GM11168 (cell line): ENCODE measurements around the gene NECAB3.

ENCODE experiments used
- in situ Hi-C: fragments of 300-500 bp; cut with MboI; formaldehyde crosslinking; loops from one replicate; pipeline ENCODE4 v1.12.0; 2022; ENCODE audit warnings: low sequenced_read_pairs; ENCODE audit not compliant: unreplicated experiment

Gene NECAB3, protein sequence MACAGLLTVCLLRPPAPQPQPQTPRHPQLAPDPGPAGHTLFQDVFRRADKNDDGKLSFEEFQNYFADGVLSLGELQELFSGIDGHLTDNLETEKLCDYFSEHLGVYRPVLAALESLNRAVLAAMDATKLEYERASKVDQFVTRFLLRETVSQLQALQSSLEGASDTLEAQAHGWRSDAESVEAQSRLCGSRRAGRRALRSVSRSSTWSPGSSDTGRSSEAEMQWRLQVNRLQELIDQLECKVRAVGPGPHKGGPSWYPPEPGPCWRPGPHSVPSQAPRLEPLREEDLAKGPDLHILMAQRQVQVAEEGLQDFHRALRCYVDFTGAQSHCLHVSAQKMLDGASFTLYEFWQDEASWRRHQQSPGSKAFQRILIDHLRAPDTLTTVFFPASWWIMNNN

DNA sequence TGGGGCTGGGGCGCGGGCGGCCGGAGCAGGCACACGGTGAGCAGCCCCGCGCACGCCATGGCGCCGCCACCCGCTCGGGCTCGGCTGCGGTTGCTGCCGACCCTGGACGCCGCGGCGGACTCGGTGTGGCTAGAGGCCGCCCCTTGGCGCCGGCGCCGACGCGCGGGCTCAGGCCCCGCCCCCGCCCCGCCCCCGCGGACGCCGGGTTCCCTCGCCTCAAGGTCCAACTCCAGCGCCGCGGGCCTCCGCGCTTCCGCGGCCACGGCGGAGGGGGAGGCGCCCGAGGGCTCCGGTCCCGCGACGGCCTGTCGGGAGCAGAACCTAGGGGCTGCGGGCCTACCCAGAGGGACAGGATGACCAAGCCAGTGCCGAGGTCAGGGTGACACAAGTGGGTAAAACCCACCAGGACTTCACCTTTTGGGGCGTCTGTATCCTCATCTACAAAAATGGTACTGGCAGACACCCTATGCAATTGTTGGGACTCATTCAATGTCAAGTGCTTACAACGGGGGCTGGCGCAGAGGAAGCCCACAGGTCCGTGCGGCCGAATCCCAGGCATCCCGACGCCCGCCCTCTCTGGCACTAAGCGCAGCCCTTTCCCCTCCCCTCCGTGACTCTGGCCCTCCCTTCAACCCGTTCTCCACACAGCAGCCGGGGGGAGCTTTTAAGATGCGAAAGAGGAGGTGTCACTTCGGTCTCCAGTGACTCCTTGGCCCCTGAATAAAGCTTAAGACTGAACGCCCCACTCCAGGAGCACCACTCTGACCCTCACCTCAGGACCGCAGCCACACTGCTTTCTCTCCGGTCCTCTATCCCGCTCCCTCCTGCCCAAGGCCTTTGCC, at the start of gene NECAB3:
Gene NECAB3, minus strand, starts transcription at position 135 of the 842 bp plus-strand sequence. Its CDS starts 76 bp downstream, at position 59.
- in situ Hi-C loops, result no loop called here

GRCh38 chr20:33721391-33722140, 47.3 kb upstream of the NECAB3 start:
- in situ Hi-C loops, result no loop called here

DNA sequence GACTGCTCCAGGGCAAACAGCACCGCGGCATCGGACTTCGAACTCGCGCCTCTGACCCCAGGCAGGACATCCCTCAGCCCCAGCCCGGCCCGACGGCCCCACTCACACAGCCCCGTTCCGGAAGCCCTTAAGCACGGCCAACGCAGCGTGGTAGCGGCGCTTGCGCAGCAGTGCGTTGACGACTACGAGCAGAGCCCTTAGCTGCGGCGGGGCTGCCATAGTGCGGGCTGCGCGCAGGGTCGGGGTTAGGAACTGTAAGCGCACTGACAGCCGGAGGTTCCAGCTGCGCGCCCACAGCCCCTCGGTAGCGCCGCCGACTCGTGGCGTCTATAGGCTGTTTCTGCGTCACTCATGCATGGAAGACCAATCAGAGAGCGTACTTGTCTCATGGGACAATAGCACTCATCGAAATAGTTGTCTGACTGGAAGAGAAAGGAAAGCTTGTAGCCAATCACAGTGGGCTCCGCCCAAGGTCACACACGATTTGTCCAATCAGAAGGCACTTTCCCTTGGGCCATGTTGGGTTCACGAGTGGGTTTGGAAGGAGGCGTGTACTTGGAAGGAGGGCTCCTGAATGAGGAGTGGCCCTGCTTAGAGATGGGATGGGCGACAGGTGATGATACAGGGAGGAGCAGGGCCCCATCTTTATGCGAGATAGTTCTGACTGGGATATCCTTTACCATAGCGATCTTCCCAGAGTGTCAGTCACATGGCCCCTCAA, 45.9 kb upstream of the NECAB3 start, which contains the start of gene PXMP4:
Gene PXMP4, minus strand, starts transcription at position 322 of the 721 bp plus-strand sequence. Its CDS starts 103 bp downstream, at position 219.
- in situ Hi-C loops, result no loop called here

DNA sequence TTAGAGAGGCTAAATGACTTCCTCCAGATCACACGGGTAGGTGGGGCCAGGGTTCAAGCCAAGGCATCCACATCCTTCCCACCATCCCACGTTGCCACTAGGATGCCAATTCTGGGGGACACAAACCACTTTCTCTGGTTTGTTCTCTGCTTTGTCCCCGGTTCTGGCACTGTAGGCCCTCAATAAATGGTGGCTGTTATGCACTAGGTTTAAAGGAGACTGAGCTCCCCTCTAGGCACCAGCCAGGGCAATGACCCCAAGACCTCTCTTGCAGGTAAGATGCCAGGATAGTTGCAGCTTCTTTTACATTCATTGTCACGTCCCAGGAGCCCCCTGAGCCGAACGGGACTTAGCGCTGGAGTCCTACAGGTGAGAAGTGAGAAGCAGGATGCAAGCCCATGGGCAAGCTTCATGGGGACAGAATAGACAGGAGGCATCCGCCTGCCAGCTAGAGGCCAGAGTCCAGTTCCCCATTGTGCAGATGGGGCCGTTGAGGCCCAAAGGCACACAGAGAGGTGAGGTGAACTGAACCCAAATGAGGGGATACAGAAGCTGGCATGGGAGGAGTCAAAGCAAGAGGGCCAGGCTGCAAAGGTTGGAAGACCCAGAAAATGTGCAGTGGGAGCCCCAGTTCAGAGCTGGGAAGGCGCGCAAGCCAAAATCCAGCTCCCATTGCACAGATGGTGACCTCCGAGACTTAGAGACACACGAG, 45.2 kb upstream of the NECAB3 start:
- in situ Hi-C loops, result no loop called here

GRCh38 chr20:33716498-33716897, 42.3 kb upstream of the NECAB3 start:
- in situ Hi-C loops, result no loop called here

DNA sequence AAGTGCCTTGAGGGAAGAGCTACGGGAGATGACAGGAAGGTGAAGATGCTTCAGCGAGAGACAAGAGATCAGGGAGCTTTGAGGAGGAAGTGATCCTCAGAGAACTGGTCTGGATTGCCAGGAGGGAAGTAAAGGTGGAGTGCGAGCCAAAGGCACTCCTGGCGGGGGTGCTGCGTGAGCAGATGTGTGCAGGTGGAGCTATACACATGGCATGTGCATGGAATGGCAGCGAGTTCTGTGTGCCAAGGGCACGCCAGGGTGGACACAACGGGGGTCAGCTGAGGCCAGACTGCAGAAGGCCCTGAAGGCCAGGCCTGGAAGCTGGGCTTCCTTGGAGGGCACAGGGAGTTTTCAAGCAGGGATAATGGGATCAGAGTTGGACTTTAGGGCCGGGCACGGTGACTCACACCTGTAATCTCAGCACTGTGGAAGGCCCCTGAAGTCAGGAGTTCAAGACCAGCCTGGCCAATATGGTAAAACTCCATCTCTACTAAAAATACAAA, 39.7 kb upstream of the NECAB3 start:
- in situ Hi-C loops, result no loop called here

DNA sequence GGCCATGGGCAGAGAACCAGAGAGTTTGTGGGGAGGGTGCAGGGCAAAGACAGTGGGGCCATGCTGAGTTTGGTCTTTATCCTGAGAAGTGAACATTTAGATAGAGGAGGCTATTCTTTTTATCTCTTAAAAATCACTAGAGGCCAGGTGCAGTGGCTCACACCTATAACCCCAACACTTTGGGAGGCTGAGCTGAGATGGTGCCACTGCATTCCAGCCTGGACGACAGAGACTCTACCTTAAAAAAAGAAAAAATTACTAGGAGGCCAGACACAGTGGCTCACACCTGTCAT, 37.2 kb upstream of the NECAB3 start:
- in situ Hi-C loops, result no loop called here

DNA sequence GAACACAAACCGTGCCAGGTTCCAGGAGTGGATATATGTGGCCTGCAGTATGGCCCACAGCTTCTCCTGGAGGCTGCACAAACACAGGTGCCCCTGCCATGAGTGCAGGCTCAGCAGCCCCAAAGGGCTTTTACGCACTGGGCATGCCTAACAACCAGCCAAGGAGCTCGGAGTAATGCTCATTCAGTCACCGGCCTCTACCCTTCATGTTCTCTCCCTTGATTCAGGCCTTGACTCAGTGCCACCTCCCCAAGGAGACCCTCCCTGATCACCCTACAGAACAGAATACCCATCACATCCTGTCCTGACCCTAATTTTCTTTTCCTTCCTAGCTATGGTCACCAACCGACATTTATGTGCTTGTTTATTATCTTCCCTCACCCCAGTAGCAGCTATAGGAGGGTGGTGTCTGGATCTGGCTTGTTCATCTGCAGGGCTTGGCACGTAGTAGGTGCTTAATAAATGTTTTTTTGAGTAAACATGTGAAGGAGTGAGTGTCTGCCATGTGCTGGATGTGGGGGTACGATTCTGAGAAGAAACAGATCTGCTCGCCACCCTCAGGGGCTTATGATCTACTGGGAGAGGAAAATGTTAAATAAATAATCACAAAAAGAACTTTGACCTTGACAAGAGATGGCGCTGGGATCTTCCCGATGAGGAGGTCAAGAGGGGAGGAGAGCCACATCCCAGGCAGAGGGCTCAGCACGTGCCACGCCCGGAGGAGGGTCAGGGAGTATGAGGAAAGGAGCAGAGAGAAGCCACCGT, 36.6 kb upstream of the NECAB3 start:
- in situ Hi-C loops, result no loop called here

DNA sequence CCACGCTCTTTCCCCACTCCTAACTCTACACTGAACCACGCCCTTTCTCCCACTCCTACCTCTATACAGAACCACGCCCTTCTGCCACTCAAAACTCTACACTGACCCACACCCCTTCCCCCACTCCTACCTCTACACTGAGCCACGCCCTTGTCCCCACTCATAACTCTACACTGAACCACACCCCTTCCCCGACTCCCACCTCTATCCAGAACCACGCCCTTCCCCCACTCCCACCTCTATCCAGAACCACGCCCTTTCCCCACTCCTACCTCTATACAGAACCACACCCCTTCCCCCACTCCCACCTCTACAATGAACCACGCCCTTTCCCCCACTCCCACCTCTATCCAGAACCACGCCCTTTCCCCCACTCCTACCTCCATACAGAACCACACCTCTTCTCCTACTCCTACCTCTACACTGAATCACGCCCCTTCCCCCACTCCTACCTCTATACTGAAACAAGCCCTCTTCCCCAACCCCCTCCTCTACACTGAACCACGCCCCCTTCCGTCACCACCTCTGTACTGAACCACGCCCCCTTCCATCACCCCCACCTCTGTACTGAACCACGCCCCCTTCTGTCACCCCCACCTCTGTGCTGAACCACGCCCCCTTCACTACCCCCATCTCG, 35.8 kb upstream of the NECAB3 start:
- in situ Hi-C loops, result no loop called here

DNA sequence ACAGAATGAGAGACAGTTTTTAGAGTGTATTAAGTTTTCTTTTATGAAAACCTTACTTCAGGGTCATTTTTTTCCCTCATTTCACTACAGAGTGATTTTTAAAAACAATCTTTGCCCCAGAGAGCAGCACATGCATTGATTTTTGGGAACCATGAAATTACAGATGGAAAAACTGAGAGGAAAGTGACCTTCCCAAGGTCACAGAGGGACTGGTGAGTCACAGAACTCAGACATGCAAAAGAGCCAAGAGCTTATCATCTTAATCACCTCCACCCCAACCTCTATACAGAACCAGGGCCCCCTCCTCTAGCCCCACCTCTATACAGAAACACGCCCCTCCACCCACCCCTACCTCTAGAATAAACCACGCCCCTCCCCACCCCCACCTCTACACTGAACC, 35.2 kb upstream of the NECAB3 start:
- in situ Hi-C loops, result no loop called here

DNA sequence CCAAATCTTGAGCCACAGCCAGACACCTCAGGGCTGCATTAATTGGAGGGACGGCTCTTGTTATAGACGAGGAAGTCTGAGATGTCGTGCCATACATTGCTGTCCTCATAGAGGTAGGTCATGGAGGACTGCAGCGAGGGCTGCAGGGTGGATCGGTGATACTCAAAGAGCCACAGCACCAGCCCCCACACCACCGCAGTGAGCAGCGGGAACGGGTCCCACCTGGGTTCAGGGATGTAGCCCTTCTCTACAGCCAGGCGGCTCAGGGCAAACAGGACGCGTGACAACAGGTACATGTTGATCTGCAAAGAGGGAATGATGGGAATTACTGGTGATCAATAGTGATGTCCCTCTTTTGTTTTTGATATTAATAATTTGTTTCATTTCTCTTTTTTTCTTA, 33.4 kb upstream of the NECAB3 start:
- in situ Hi-C loops, result no loop called here

- in situ Hi-C loops, result no loop called here
Observed at GRCh38 chr20:33704197-33704924, 30.1 kb upstream of the NECAB3 start.

DNA sequence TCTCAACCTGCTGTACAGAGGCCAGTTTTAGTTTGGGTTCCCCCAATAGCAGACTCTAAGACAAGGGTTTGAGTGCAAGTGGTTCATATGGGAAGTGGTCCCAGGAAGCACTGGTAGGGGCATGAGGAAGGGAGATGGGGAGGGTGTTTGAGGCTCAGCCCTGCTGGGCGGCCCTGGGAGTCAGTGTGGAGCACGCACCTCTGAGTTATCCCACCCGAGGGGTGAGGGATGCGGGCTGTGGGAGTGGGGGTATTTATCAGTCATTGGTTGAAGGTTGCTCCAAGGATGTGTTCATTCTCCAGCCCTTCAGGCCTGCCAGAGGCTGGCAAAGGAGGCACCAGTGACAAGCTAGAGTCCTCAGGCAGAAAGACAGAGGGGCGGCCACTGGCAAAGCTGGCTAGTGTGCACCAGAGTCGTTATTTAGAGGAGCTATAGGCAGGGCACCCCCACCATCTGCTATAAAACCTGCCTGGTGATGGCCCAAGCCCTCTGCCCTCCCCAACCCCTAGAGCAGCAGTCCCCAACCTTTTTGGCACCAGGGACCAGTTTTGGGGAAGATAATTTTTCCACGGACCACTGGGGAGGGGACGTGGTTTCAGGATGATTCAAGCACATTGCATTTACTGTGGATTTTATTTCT, 29.4 kb upstream of the NECAB3 start:
- in situ Hi-C loops, result no loop called here

GRCh38 chr20:33702861-33703260, 28.6 kb upstream of the NECAB3 start:
- in situ Hi-C loops, result no loop called here

- in situ Hi-C loops, result no loop called here
Observed at GRCh38 chr20:33701629-33702450, 27.6 kb upstream of the NECAB3 start.
